IPS-20b (cell line): ENCODE data around the gene ALDH4A1.

Experiments
- H3K27ac ChIP-seq: one replicate; pipeline ENCODE4 v1.5.1; 2013; ENCODE audit warnings: low read length
- H3K27me3 ChIP-seq: 2 replicates; pipeline ENCODE4 v1.6.1; 2013; ENCODE audit warnings: mild to moderate bottlenecking, low read length, inconsistent platforms; ENCODE audit not compliant: insufficient read depth
- H3K36me3 ChIP-seq: 2 replicates; pipeline ENCODE4 v1.6.1; 2013; ENCODE audit warnings: low read depth, mild to moderate bottlenecking, inconsistent platforms, low read length, moderate library complexity; ENCODE audit not compliant: insufficient read depth
- H3K4me1 ChIP-seq: 2 replicates; pipeline ENCODE4 v1.6.1; 2013; ENCODE audit warnings: mild to moderate bottlenecking, control low read depth, inconsistent platforms, low read length, moderate library complexity; ENCODE audit not compliant: insufficient read depth
- H3K4me3 ChIP-seq: 2 replicates; pipeline ENCODE4 v1.5.1; 2013; ENCODE audit warnings: mild to moderate bottlenecking, low read length, inconsistent platforms
- H3K9ac ChIP-seq: 2 replicates; pipeline ENCODE4 v1.6.1; 2013; ENCODE audit warnings: low read depth, mild to moderate bottlenecking, inconsistent platforms, low read length, moderate library complexity
- H3K9me3 ChIP-seq: 2 replicates; pipeline ENCODE4 v1.6.1; 2013; ENCODE audit warnings: mild to moderate bottlenecking, low read depth, low read length, inconsistent platforms; ENCODE audit not compliant: insufficient read depth

ALDH4A1 gene

DNA sequence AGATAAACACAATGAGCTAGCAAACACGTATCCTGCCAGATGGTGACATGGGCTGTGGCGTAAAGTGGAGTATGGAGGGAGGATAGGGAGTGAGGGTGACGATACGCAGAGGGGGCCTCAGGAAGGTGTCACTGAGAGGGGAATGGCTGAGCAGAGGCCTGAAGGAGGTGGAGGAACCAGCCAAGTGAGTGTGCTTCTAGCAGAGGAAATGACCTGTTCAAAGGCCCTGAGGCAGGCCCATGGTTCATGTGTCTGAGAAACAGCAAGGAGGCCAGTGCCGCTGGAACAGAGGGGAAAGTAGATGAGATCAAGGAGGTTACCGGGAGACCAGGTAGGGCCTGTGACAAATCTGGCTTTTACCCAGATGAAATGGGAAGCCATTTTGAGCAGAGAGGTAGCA, 78.9 kb downstream of the ALDH4A1 start:
- no peak overlapping the region for H3K27ac ChIP-seq
- peaks cover 23% of the 10 kb centered on the region for H3K27me3 ChIP-seq
- H3K9ac ChIP-seq = no peak overlapping the region
- H3K4me1 ChIP-seq = no peaks in the 10 kb centered on the region
- H3K36me3 ChIP-seq = no peaks in the 10 kb centered on the region
- H3K4me3 ChIP-seq = no peak overlapping the region
- H3K9me3 ChIP-seq = peaks cover 16% of the 10 kb centered on the region
